Stimulated activated CD8-positive, alpha-beta memory T cell treated with anti-CD3 and anti-CD28 coated beads, Interleukin-12 subunit alpha, Interleukin-12 subunit beta, amount 100 ng/mL, for 1 hour (primary cell): Measurements from ENCODE around the gene ALDOA.
"Not testable (repeated sequence)": the region's sequence is repeated elsewhere in the genome, so short reads cannot be mapped to it uniquely, and the experiment has no call there.

Experiments
- DNase-seq: peaks from one replicate; pipeline ENCODE4 v3.0.0-alpha.2; 2020; ENCODE audit warnings: low read depth

The ALDOA gene

GRCh38 chr16:30091474-30092372 lies 26.2 kb downstream of the ALDOA start, which contains the start of gene TBX6:
Gene TBX6, minus strand, starts transcription at chr16:30091924. Its CDS starts 731 bp downstream, at chr16:30091193.
- peak; percentile 89 for DNase-seq

GRCh38 chr16:30092373-30093010 lies 26.9 kb downstream of the ALDOA start:
- peak; percentile 27 for DNase-seq

DNA sequence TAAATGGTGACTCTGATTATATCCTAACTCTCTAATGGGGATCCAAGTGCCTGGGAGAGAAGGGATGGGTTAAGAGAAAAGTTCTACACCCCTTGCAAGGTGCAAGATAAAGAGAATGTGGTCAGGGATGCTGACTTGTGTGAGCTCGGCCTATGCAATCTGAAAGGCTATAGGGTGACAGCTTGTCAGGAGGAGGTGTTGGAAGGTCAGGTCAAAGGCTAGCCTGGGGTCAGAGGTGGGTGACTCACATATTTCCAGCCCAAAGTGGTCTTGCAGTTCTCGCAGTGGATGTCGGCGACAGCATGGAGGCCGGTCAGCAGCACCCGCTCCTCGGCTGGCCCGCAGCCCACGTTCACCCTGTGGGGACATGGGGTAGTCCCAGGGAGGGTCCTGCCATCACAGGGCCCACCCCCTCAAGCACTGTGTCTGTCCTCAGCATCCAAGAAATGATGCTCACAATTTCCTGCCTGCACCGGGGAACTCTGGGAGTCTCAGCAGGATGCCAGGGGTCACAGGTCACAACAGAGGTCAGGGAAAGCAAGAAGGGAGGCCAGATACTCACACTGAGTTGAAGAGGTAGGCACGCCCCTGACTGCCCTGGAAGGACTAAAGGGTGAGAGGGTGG lies 29.1 kb downstream of the ALDOA start:
- DNase-seq = no peak

DNA sequence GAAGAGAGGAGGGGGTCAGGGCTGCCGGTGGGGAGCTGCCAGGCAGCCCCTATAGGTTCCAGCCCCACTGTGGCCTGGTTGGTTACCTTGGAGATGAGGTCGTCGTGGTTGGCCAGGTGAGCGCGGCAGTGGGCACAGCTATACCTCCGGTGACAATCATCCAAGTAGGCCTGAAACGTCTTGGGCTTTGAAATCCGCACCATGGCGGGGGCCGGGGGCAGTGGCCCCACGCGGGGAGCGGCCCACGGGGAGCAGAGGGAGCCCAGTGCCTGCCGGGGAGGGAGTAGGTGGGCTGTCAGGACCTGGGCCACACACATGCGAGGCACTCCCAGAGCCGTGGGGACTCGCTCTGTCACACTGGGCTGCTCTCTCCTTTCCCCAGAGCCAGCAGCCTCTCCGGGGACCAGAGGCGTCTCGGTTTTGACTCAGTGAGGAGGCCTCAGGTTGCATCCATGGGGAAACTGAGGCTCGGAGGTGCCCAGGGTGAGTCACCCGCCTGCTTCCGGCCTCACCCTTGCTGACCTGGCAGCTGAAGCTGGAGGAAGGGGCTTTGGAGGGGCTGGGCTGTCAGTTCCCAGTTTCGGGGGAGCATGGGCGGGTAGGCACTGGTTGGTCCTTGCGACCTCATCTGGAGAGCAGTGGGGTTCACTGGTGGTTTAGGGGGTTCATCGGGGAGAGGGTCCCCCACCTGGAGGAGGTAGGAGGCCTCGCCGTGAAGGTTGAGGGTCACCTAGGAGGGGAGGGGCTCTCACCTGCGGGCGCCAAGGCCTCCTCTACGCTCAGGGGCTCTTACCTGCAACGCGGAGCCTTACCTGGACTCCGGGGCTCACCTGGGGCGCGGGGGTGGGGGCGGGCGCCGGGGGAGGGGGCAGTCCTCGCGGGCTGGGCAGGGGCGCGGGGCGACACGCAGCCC lies 29.9 kb downstream of the ALDOA start:
- no peak for DNase-seq

- peak; percentile 79 for DNase-seq
Measured at GRCh38 chr16:30096105-30096861, 30.7 kb downstream of the ALDOA start, which contains the start of gene YPEL3. Gene YPEL3, minus strand, starts transcription at chr16:30096213. Its CDS starts 731 bp downstream, at chr16:30095482.

DNA sequence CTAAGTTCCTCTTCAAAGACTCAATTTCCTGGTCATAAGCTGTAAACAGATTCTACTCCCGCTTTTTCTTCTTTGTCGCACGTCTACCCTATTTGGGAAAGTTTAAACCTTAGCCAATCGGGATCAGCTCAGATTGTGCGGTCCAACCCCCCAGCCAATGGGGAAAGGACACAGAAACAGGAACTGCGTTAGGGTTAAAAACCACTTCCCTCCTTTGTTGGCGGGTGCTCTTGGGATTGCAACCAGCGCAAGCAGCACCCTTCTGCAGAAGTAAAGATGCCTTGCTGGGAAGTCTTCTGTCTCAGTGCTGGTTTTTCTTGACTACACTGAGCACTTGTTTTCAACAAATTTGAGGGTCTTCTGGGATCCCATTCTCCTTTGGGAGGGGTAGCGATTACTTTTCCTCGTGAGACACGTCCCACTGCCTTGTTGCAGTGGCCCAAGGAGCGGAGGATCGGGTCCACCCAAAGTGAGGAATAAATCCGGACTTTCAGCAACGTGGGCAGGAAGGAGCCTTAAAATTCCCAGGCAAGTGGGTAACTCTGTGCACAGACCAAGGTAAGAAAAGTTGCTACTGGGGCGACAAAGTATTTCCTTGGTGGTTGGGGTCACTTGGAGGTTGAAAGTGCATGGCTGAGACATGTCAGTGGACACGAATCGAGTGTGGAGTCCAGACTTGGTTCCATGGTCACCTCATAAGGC lies 31.5 kb downstream of the ALDOA start:
- no peak for DNase-seq

DNA sequence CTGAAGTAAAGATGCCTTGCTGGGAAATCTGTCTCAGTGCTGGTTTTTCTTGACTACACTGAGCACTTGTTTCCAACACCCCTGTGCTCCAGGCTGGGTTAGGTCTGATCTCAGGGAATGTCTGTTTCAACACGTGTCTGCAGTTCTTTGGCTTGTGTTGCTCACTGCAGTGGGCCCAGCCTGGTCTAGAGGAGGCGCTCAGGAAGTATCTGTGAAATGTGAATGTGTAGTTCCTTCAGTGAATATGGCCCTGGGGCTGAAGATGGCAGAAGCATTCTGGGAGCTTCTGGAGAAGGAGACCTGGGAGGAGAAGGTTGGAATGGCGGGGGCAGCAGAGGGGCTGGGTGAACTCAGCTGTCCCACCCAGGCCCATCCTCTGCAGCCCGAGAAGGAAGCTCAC lies 38.5 kb downstream of the ALDOA start:
- DNase-seq = no peak

DNA sequence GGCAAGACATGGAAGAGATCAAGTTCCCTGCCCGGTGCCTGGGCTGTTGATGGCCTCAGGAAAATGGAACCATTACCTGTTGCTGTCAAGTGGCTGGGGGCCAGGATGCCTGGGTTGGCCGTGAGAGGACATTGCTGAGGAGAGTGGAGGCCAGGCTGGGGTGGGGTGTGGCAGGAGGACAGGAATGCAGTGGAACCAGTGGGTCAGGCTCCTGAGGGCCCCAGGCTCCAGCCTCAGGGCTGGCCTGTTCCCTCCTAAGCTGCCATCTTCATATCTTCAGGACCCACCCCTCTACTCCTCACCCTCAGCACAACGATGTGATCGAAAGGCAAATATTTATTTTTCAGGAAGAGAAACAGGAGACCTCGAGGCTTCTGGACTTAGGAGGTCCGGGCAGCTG lies 38.9 kb downstream of the ALDOA start:
- no peak for DNase-seq

DNA sequence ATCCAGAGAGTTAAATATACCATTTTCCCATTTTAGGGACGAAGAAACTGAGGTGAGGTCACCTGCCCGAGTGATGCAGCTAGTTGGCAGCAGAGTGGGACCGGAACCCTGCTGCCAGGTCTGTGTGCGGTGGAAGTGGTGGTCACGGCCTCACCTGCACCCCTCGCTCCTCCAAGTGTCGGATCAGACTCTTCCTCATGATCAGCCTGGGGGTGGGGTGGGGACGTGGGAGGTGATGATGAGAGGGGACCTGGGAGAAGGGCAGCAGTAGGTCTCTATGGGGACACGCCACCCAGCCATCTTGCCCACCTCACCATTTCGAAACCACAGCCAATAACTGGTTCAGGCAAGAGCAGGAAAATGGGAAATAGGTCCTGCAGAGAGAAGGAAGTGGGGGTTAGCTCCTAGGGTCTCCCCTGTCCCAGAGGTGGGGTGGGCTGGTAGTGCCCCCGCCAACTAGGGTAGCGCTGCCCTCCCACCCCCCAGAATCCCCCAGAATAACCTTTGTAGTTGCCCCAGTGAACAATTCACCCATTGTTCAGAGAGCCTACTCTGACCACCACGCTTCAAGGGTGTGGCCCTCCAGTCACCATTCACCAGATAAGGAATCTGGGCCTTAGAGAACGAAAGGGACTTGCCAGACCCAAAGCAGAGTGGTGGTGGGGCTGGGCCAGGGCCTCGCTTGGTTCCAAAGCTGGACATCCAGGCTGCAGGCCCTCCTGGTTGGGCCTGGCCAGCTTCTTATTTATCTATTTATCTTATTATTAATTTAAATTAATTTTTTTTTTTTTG lies 42.7 kb downstream of the ALDOA start:
- DNase-seq = no peak

DNA sequence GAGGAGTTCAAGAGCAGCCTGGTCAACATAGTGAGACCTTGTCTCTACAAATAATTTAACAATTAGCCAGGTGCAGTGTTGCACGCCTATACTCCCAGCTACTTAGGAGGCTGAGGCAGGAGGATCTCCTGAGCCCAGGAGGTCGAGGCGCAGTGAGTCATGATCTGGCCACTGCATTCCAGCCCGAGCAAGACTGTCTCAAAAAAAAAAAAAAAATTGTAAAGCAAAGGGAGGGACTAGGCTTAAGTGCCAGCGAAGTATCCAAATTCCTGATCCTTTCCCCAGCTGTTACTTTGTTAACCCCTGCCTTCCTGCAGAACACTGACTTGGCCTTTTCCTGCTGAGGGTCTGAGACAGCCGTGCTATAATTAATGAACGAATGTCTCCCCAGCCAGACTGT lies 45.1 kb downstream of the ALDOA start:
- no peak for DNase-seq

DNA sequence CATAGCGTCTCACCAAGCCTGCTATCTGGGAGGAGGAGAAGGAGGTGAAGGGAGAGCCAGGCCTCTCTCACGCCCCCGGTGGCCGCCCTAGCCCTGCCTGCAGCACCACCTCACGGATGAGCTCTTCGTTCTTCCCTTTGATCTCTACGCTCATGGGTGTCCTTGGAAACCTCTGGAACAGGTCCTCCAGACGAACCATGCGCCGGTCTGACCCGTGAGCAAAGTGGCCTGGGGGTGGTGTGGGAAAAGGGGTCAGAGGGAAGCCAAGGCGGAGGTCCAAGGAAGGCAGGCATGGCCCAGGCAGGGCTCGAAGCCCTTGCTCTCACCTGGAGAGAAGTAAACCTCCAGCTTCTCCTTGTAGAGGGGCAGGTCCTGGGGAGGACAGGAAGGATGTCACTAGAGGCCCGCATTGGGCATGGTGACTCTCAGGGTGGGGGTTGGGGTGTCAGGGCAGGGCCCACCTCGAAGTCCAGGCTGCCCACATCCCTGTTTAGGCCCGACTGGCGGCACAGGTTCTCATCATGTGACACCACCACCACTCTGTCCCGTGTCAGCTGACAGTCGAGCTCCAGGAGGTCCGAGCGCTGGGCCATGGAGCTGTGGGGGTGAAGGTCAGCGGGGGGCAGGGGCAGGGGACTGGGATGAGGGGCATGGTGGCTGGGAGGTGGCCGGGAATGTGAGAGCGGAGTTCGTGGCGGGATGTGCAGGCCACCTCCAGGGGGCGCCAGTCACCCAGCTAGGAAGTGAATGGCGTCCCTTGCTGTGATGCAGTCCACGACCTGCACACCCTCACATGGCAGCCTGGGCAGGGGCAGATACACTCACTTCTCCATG lies 46.9 kb downstream of the ALDOA start:
- DNase-seq = peak; percentile 37

DNA sequence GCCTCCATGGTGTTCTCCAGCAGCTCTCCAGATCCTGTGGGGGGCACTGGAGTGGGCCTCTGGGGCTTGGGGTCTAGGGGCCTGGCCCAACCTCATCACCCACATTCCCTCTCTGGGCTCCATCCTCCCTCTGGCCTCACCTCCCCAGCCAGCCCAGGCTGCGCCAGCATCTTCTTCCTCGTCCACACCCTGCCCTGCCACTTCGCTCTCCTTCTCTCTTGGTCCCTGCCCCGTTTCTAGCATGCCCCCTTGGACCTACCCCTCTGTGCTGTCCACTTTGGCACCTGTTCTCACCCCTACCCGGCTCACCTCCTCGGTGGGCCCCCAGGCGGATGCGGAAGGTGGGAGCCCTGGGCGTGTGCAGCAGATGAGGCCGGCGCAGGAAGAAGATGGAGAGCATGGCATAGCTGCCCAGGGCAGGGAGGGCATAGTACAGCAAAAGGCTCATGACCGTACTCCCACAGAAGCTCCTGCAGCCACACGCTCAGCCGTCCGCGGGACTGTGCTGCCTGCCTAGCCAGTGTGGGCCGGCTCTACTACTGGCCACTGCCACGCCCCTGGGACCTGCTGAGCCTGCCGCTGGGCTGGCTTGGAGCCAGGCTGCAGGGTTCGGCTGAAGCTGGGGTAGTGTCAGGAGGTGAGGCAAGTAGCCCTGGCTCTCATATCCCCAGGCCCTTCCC lies 47.6 kb downstream of the ALDOA start, which contains the start of gene GDPD3:
Gene GDPD3 (minus strand): TSS at position 507 of the 680 bp plus-strand sequence. CDS start 59 bp downstream, at position 448.
- no peak for DNase-seq

GRCh38 chr16:30113711-30114333 lies 48.3 kb downstream of the ALDOA start:
- no peak for DNase-seq

DNA sequence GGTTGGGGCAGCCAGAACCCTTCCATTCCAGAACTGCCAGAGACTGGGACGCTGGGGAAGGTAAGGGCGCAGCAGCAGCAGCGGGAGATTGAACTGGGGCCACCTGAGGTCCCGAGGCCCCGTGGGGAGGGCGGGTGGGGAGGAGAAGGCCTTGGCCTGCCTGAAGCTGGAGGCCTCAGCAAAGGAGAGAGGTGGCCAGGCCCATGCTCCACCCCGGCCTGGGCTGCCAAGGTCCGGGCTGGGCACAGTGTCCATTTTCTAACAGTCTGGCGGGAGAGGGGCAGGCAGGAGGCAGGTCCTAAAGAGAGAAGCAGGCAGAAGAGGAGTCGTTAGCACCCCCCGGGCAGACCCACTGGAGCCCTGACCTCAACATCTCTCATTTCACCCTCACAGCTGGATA lies 48.9 kb downstream of the ALDOA start:
- DNase-seq = no peak

DNA sequence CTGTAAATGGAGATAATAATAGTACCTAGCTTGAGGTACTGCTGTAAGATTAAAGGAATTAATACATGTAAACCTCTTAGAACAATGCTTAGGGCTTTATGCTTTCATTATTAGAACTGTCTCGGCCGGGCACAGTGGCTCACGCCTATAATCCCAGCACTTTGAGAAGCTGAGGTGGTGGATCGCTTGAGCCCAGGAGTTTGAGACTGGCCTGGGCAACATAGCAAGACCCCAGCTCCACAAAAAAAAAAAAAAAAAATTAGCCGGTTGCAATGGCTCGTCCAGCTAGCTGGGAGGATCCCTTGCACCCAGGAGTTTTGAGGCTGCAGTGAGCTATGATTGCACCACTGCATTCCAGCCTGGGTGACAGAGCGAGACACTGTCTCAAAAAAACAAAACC lies 49.3 kb downstream of the ALDOA start:
- DNase-seq = not testable (repeated sequence)

DNA sequence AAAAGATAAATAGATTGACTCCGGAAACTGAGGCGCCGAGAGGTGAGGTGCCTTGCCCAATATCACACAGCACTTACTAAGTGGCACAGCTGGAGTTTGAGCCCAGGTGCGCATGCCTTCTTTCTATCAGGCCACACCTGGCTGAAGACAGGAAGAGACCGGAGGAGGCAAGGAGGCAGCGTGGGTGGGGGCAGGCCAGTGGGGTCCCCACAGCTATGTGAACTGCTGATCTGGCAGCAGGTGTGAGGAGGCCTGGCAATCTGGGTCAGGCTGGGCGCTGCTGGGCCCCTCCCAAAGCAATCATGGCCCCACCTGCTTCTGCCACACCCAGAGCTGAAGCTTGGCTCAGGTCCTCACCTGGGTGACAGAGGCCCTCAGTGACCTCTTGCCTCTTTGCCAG lies 49.7 kb downstream of the ALDOA start:
- DNase-seq = no peak
